Endothelial cell of umbilical vein (primary cell): ENCODE measurements around the gene TMEM178B. TPM values are rescaled to one million over a fixed set of nuclear protein-coding genes. Genes with fewer than 3 reads are reported as not detected.

Source experiments
- BruUV-seq: library from RNA; stranded (reverse); fragments of 400-500 nt; replicated peaks from 2 replicates; lab custom pipeline; 2021; lab: Mats Ljungman, UMichigan
- CTCF ChIA-PET: fragments of 300-600, 350-600 bp; sonication (Branson Sonifier 250); formaldehyde crosslinking; loops from one replicate; lab custom pipeline; 2021; ENCODE audit warnings: antibody characterized with exemption, inconsistent platforms; lab: Charles Lee
- POLR2A ChIA-PET: fragments of 300-600, 350-600 bp; sonication (Branson Sonifier 250); formaldehyde crosslinking; loops from one replicate; lab custom pipeline; 2021; ENCODE audit warnings: antibody characterized with exemption, inconsistent platforms; lab: Charles Lee
- DNase-seq: peaks from one replicate; pipeline ENCODE4 v3.0.0-alpha.2; 2011; ENCODE audit warnings: low read depth, low spot score
- FAIRE-seq: peaks from 2 replicates; lab custom pipeline; 2011; peaks lifted over from hg19 to GRCh38; lab: Jason Lieb, UNC
- H2AFZ ChIP-seq: 2 replicates; pipeline ENCODE4 v1.6.0; 2012; ENCODE audit warnings: low read depth, low read length, control low read depth, inconsistent platforms
- H3K27ac ChIP-seq: 2 replicates; pipeline ENCODE4 v1.5.1; 2011; ENCODE audit warnings: low read depth, mild to moderate bottlenecking, control low read depth, low read length, moderate library complexity; ENCODE audit not compliant: insufficient read depth
- H3K27me3 ChIP-seq, 2 experiments: 2 replicates each; pipeline versions ENCODE4 v1.6.0 to v1.6.1; 2011; ENCODE audit warnings: low read length in 2 of 2, mixed read lengths in 1 of 2; ENCODE audit not compliant: control insufficient read depth in 2 of 2, insufficient read depth in 2 of 2
- H3K36me3 ChIP-seq, 2 experiments: 2 replicates in 1 of 2; 3 replicates in 1 of 2; pipeline ENCODE4 v1.5.1; 2011; ENCODE audit warnings: low read length in 2 of 2, mild to moderate bottlenecking in 1 of 2, moderate library complexity in 1 of 2; ENCODE audit not compliant: control insufficient read depth in 2 of 2, insufficient read depth in 2 of 2; ENCODE audit errors: extremely low read depth in 1 of 2
- H3K4me1 ChIP-seq: 3 replicates; pipeline ENCODE4 v1.5.1; 2011; ENCODE audit warnings: mild to moderate bottlenecking, low read length; ENCODE audit not compliant: control insufficient read depth, insufficient read depth; ENCODE audit errors: extremely low read depth
- H3K4me2 ChIP-seq: 2 replicates; pipeline ENCODE4 v1.6.1; 2011; ENCODE audit warnings: low read length, control low read depth, mixed read lengths; ENCODE audit not compliant: insufficient read depth
- H3K4me3 ChIP-seq, 3 experiments: fragments of 200-600 bp in 1 of 3; sonication (generic), shearing (Covaris generic) in 1 of 3; replicated peaks in 1 of 3; 2 replicates each; pipeline ENCODE4 v1.5.1; 2011 to 2016; ENCODE audit warnings: control low read depth in 3 of 3, low read length in 3 of 3, mild to moderate bottlenecking in 2 of 3, inconsistent platforms in 1 of 3, low read depth in 1 of 3, moderate library complexity in 1 of 3; ENCODE audit not compliant: insufficient read depth in 1 of 3
- H3K79me2 ChIP-seq: 2 replicates; pipeline ENCODE4 v1.6.0; 2012; ENCODE audit warnings: low read length, inconsistent platforms; ENCODE audit not compliant: control insufficient read depth, insufficient read depth
- H3K9ac ChIP-seq: replicated peaks from 2 replicates; pipeline ENCODE3; 2011; ENCODE audit warnings: low read length, control low read depth; ENCODE audit not compliant: insufficient read depth; ENCODE audit errors: extremely low read depth
- H3K9me1 ChIP-seq: replicated peaks from 3 replicates; pipeline ENCODE4 v1.6.0; 2011; ENCODE audit warnings: mild to moderate bottlenecking, low read length; ENCODE audit not compliant: control insufficient read depth, insufficient read depth; ENCODE audit errors: extremely low read depth
- H3K9me3 ChIP-seq: replicated peaks from 2 replicates; pipeline ENCODE4 v1.5.1; 2012; ENCODE audit warnings: low read length, inconsistent platforms; ENCODE audit not compliant: control insufficient read depth, insufficient read depth
- H4K20me1 ChIP-seq: replicated peaks from 2 replicates; pipeline ENCODE3; 2011; ENCODE audit warnings: mild to moderate bottlenecking, low read length; ENCODE audit not compliant: control insufficient read depth, insufficient read depth; ENCODE audit errors: extremely low read depth
- EZH2 ChIP-seq: IDR thresholded peaks from 2 replicates; pipeline ENCODE4 v1.6.1; 2012; ENCODE audit warnings: borderline replicate concordance, low read depth, mild to moderate bottlenecking, moderate library complexity, low read length, inconsistent platforms; ENCODE audit not compliant: severe bottlenecking
- FOS ChIP-seq: IDR thresholded peaks from 2 replicates; pipeline ENCODE4 v1.6.1; 2011; ENCODE audit warnings: mild to moderate bottlenecking, low read length, moderate library complexity, borderline replicate concordance; ENCODE audit not compliant: insufficient read depth
- GATA2 ChIP-seq: IDR thresholded peaks from 2 replicates; pipeline ENCODE4 v1.7.0; 2011; ENCODE audit warnings: low read depth, mild to moderate bottlenecking, moderate library complexity, mixed read lengths, low read length; ENCODE audit not compliant: insufficient read length, insufficient read depth
- JUN ChIP-seq: IDR thresholded peaks from 2 replicates; pipeline ENCODE4 v1.6.1; 2011; ENCODE audit warnings: borderline replicate concordance, low read depth; ENCODE audit not compliant: insufficient read length, insufficient read depth
- MYC ChIP-seq: IDR thresholded peaks from one replicate; pipeline ENCODE4 v1.6.1; 2011; ENCODE audit warnings: mild to moderate bottlenecking, low read depth, low read length
- POLR2A ChIP-seq: IDR thresholded peaks from 2 replicates; pipeline ENCODE4 v1.6.1; 2012; ENCODE audit warnings: low read depth, mild to moderate bottlenecking, control low read depth, low read length
- POLR2AphosphoS5 ChIP-seq: IDR thresholded peaks from 2 replicates; pipeline ENCODE4 v1.6.1; 2012; ENCODE audit warnings: low read depth, mild to moderate bottlenecking, control low read depth, low read length, moderate library complexity; ENCODE audit not compliant: insufficient read depth
- dilution Hi-C: fragments of 300-500 bp; cut with MboI; formaldehyde crosslinking; loops from one replicate; pipeline ENCODE4 v1.15.0; 2019; ENCODE audit warnings: low sequenced_read_pairs; ENCODE audit not compliant: extremely low pct_ligation_motif_present
- intact Hi-C: fragments of 100-400 bp; cut with micrococcal nuclease; formaldehyde crosslinking; loops from one replicate; pipeline ENCODE4 v1.10.0; 2022
- polyA plus RNA-seq, 4 experiments: library from polyadenylated mRNA; depleted of rRNA in 3 of 4; stranded (reverse) in 3 of 4; unstranded in 1 of 4; fragments of >200 nt; gene quantifications; 2 replicates each; pipeline versions ENCODE4 v1.2.1 to v1.2.3, GENCODE V29; 2011 to 2012; ENCODE audit warnings: missing spikeins in 1 of 4
- total RNA-seq: library from RNA; stranded (reverse); gene quantifications from 2 replicates; pipeline ENCODE4 v1.2.3, GENCODE V29; 2021
- TF ChIP-seq, protein P1 (sequence below): IDR thresholded peaks from 2 replicates; pipeline ENCODE4 v1.6.1; 2011; ENCODE audit not compliant: insufficient read depth, insufficient read length
- TF ChIP-seq, protein P2 (sequence below), 2 donors: IDR thresholded peaks; 1 replicate in 1 of 2; 2 replicates in 1 of 2; pipeline ENCODE4 v1.5.1; 2011; ENCODE audit warnings: low read length in 2 of 2, mild to moderate bottlenecking in 2 of 2, moderate library complexity in 2 of 2, control low read depth in 1 of 2, inconsistent platforms in 1 of 2, low read depth in 1 of 2; ENCODE audit not compliant: insufficient read depth in 1 of 2; ENCODE audit errors: extremely low read depth in 1 of 2

TMEM178B gene
- total and polyA plus RNA-seq, 2 donors (not counting 3 experiments of a cell fraction or from before 2014, with no cell fraction given) = not detected

DNA sequence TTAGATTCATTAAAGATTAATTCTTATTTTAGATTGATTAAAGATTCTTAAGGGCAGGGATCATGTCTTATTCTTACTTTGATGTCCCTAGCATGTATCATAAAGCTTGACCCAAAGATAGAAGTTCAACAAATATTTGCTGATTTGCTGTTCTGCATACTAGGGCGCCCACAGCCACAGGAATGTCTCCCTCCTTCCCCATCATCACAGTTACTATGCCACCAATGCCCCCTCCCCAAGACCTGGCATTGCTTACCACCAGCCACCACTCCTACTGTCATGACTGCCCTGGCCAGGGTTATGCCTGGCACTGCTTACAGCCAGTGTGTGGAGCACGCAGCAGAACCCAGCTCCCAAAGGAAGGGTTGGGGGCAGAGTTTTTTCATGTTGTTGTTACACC lies 390.7 kb downstream of the TMEM178B start:
- Histone ChIP-seq H3K9ac (no peak overlapping the region), H3K4me1 (no peaks in the 10 kb centered on the region), H3K9me1 (no peaks in the 10 kb centered on the region), H3K27me3 (no peaks in the 10 kb centered on the region), H3K79me2 (no peaks in the 10 kb centered on the region), H3K36me3 (no peaks in the 10 kb centered on the region), H3K4me3 (no peak overlapping the region), H3K4me2 (no peak overlapping the region), H4K20me1 (no peaks in the 10 kb centered on the region), H2AFZ (no peak overlapping the region), H3K9me3 (no peaks in the 10 kb centered on the region), H3K27ac (no peak overlapping the region)
- FAIRE-seq = no peak
- BruUV-seq = no TSS peak
- CTCF ChIA-PET = no interaction called here
- POLR2A ChIA-PET = no interaction called here
- no peak for DNase-seq
- TF ChIP-seq POLR2A = no peak
- no peak for TF ChIP-seq EZH2
- TF ChIP-seq FOS = no peak
- TF ChIP-seq, protein P1, sequence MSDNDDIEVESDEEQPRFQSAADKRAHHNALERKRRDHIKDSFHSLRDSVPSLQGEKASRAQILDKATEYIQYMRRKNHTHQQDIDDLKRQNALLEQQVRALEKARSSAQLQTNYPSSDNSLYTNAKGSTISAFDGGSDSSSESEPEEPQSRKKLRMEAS = no peak
- no peak for TF ChIP-seq POLR2AphosphoS5
- TF ChIP-seq, protein P2, sequence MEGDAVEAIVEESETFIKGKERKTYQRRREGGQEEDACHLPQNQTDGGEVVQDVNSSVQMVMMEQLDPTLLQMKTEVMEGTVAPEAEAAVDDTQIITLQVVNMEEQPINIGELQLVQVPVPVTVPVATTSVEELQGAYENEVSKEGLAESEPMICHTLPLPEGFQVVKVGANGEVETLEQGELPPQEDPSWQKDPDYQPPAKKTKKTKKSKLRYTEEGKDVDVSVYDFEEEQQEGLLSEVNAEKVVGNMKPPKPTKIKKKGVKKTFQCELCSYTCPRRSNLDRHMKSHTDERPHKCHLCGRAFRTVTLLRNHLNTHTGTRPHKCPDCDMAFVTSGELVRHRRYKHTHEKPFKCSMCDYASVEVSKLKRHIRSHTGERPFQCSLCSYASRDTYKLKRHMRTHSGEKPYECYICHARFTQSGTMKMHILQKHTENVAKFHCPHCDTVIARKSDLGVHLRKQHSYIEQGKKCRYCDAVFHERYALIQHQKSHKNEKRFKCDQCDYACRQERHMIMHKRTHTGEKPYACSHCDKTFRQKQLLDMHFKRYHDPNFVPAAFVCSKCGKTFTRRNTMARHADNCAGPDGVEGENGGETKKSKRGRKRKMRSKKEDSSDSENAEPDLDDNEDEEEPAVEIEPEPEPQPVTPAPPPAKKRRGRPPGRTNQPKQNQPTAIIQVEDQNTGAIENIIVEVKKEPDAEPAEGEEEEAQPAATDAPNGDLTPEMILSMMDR (IDR thresholded peaks at IDR 0.05; ENCODE audit: extremely low read depth in 1 of 2, insufficient read depth in 1 of 2, low read depth in 1 of 2, low read length in 2 of 2) = no peak
- no peak for TF ChIP-seq MYC
- TF ChIP-seq JUN = no peak
- TF ChIP-seq GATA2 = no peak
- intact Hi-C loops = no loop called here
- dilution Hi-C loops = no loop called here
